Trophoblast cell (in vitro differentiated cells and primary cell): ENCODE measurements around the gene GIPC2.

Experiments
- DNase-seq, 2 donors: peaks; one replicate each; pipeline ENCODE4 v3.0.0-alpha.2; 2016
- H2AFZ ChIP-seq: 2 replicates; pipeline ENCODE4 v1.6.1; 2013; ENCODE audit warnings: low read length, moderate library complexity, mild to moderate bottlenecking; ENCODE audit not compliant: insufficient read depth, poor library complexity
- H2AK5ac ChIP-seq: 2 replicates; pipeline ENCODE4 v1.6.1; 2013; ENCODE audit warnings: mild to moderate bottlenecking, low read length
- H2BK120ac ChIP-seq: 2 replicates; pipeline ENCODE4 v1.6.1; 2013; ENCODE audit warnings: low read length, mild to moderate bottlenecking, moderate library complexity; ENCODE audit not compliant: insufficient read depth, poor library complexity
- H2BK12ac ChIP-seq: 2 replicates; pipeline ENCODE4 v1.6.1; 2013; ENCODE audit warnings: mild to moderate bottlenecking, low read length, moderate library complexity
- H2BK5ac ChIP-seq: 2 replicates; pipeline ENCODE4 v1.6.1; 2013; ENCODE audit warnings: low read length, low read depth, moderate library complexity, mild to moderate bottlenecking; ENCODE audit not compliant: poor library complexity
- H3K14ac ChIP-seq: 2 replicates; pipeline ENCODE4 v1.6.1; 2013; ENCODE audit warnings: mild to moderate bottlenecking, low read length
- H3K18ac ChIP-seq: 2 replicates; pipeline ENCODE4 v1.6.1; 2013; ENCODE audit warnings: mild to moderate bottlenecking, low read length
- H3K23ac ChIP-seq: 2 replicates; pipeline ENCODE4 v1.6.1; 2013; ENCODE audit warnings: low read length
- H3K27ac ChIP-seq: 2 replicates; pipeline ENCODE4 v1.5.1; 2013; ENCODE audit warnings: low read depth, mild to moderate bottlenecking, inconsistent platforms, low read length, moderate library complexity
- H3K27me3 ChIP-seq: 2 replicates; pipeline ENCODE4 v1.6.1; 2013; ENCODE audit warnings: inconsistent platforms, mild to moderate bottlenecking, low read length, moderate library complexity; ENCODE audit not compliant: insufficient read depth
- H3K36me3 ChIP-seq, 2 experiments: 1 replicate in 1 of 2; 2 replicates in 1 of 2; pipeline ENCODE4 v1.6.1; 2013; ENCODE audit warnings: low read length in 2 of 2, mild to moderate bottlenecking in 2 of 2, moderate library complexity in 1 of 2; ENCODE audit not compliant: insufficient read depth in 2 of 2, control insufficient read depth in 1 of 2
- H3K4ac ChIP-seq: 2 replicates; pipeline ENCODE4 v1.6.1; 2013; ENCODE audit warnings: low read depth, mild to moderate bottlenecking, low read length, moderate library complexity
- H3K4me1 ChIP-seq, 2 experiments: 1 replicate in 1 of 2; 2 replicates in 1 of 2; pipeline ENCODE4 v1.6.1; 2013; ENCODE audit warnings: low read length in 2 of 2, mild to moderate bottlenecking in 2 of 2, moderate library complexity in 1 of 2; ENCODE audit not compliant: insufficient read depth in 2 of 2, control insufficient read depth in 1 of 2
- H3K4me2 ChIP-seq: 2 replicates; pipeline ENCODE4 v1.6.1; 2013; ENCODE audit warnings: inconsistent platforms, mild to moderate bottlenecking, low read length, moderate library complexity
- H3K4me3 ChIP-seq: 2 replicates; pipeline ENCODE4 v1.5.1; 2013; ENCODE audit warnings: mild to moderate bottlenecking, low read depth, low read length, inconsistent platforms
- H3K79me1 ChIP-seq: one replicate; pipeline ENCODE4 v1.6.1; 2013; ENCODE audit warnings: low read length
- H3K79me2 ChIP-seq: 2 replicates; pipeline ENCODE4 v1.6.1; 2013; ENCODE audit warnings: low read length, mild to moderate bottlenecking; ENCODE audit not compliant: control insufficient read depth, insufficient read depth, poor library complexity
- H3K9ac ChIP-seq: 2 replicates; pipeline ENCODE4 v1.6.1; 2013; ENCODE audit warnings: mild to moderate bottlenecking, low read length
- H3K9me3 ChIP-seq: 2 replicates; pipeline ENCODE4 v1.6.1; 2013; ENCODE audit warnings: low read depth, mild to moderate bottlenecking, control low read depth, inconsistent platforms, low read length; ENCODE audit not compliant: insufficient read depth
- H4K12ac ChIP-seq: 2 replicates; pipeline ENCODE4 v1.6.1; 2013; ENCODE audit warnings: low read depth, mild to moderate bottlenecking, low read length, moderate library complexity
- H4K8ac ChIP-seq: 2 replicates; pipeline ENCODE4 v1.6.1; 2013; ENCODE audit warnings: low read depth, mild to moderate bottlenecking, low read length, moderate library complexity
- H4K91ac ChIP-seq: one replicate; pipeline ENCODE4 v1.6.1; 2013; ENCODE audit warnings: low read depth, mild to moderate bottlenecking, low read length, moderate library complexity
- WGBS: extraction: QIAGEN DNeasy Blood & Tissue Kit; methylation state at CpG from one replicate; pipeline ENCODE4 v1.1.7; 2013; ENCODE audit warnings: missing lambda C conversion rate; ENCODE audit not compliant: insufficient read length, insufficient coverage; ENCODE audit errors: extremely low coverage; 5-methylcytosine and 5-hydroxymethylcytosine counted together

Gene GIPC2

DNA sequence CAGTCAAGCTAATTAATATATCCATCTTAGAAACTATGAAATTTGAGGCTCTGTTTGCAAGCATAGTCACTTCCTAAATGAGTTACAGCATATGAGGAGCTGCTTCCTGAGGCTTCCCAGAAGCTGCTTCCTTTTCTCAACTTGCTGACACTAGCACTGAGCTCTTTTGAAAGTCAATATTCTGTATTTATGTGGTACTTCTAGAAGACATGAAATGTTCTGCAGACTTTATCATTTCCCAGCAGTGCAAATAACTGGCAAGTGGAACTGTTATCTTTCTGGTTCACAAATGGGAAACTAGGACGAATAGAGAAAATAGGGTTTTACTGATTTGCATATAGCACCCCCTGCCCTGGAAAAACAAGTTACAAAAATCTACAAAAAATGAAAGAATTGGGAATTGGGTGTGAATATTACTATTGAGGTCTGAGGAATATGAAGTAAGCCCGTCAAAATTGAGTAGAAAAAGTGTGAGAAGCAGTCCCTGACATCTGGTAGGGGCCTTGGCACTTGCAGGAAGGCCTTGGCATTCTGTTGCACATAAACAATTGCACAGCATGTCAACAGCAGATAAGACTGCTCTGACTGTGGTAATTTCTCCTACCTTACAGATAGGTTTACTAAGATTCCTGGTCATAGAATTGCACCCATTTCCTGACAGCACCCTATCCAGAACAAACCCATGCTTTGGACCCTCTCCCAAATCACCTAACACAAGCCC is 7.1 kb downstream of the GIPC2 start:
- H2BK5ac ChIP-seq = no peak overlapping the region
- no peak overlapping the region for H3K4ac ChIP-seq
- no peaks in the 10 kb centered on the region for H3K4me1 ChIP-seq
- no peak overlapping the region for H2BK120ac ChIP-seq
- no peaks in the 10 kb centered on the region for H3K79me1 ChIP-seq
- no peaks in the 10 kb centered on the region for H3K36me3 ChIP-seq
- no peak overlapping the region for H3K14ac ChIP-seq
- H4K91ac ChIP-seq = no peak overlapping the region
- no peak overlapping the region for H3K9ac ChIP-seq
- H3K23ac ChIP-seq = no peak overlapping the region
- H3K79me2 ChIP-seq = no peaks in the 10 kb centered on the region
- DNase-seq = no peak
- no peak overlapping the region for H4K12ac ChIP-seq
- H2AK5ac ChIP-seq = no peak overlapping the region
- no peaks in the 10 kb centered on the region for H3K9me3 ChIP-seq
- H3K27me3 ChIP-seq = no peaks in the 10 kb centered on the region
- no peak overlapping the region for H2AFZ ChIP-seq
- H3K18ac ChIP-seq = no peak overlapping the region
- no peak overlapping the region for H3K27ac ChIP-seq
- no peak overlapping the region for H4K8ac ChIP-seq
- H3K4me3 ChIP-seq = no peak overlapping the region
- no CpG with 5 or more reads among the region's 2 CpGs for WGBS
- no peak overlapping the region for H3K4me2 ChIP-seq
- no peak overlapping the region for H2BK12ac ChIP-seq

DNA sequence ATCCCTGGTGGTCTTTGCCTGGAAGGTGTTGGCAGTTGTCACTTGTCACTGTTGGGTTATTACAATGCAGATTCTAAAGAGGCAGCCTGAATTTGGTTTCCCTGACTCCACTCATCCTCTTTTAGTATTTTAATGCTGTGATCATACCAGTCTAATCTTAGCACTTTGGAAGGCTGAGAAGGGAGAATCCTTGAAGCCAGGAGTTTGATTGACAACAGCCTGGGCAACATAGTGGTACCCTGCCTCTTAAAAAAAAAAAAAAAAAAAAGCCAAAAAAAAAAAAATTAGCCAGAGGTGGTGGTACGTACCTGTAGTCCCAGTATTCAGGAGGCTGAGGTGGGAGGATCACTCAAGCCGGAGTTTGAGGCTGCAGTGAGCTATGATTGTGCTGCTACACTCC is 7.7 kb downstream of the GIPC2 start:
- H3K4me1 ChIP-seq = no peaks in the 10 kb centered on the region
- H3K18ac ChIP-seq = no peak overlapping the region
- no peaks in the 10 kb centered on the region for H3K36me3 ChIP-seq
- H3K14ac ChIP-seq = no peak overlapping the region
- no peak overlapping the region for H2BK120ac ChIP-seq
- DNase-seq = no peak
- H2AFZ ChIP-seq = no peak overlapping the region
- no peak overlapping the region for H2AK5ac ChIP-seq
- H4K8ac ChIP-seq = no peak overlapping the region
- H2BK5ac ChIP-seq = no peak overlapping the region
- no CpG with 5 or more reads among the region's 2 CpGs for WGBS
- H2BK12ac ChIP-seq = no peak overlapping the region
- H3K4me3 ChIP-seq = no peak overlapping the region
- H3K9me3 ChIP-seq = no peaks in the 10 kb centered on the region
- H4K12ac ChIP-seq = no peak overlapping the region
- no peak overlapping the region for H3K4ac ChIP-seq
- no peak overlapping the region for H3K9ac ChIP-seq
- H3K79me1 ChIP-seq = no peaks in the 10 kb centered on the region
- H3K27me3 ChIP-seq = no peaks in the 10 kb centered on the region
- H3K4me2 ChIP-seq = no peak overlapping the region
- no peak overlapping the region for H3K23ac ChIP-seq
- H3K27ac ChIP-seq = no peak overlapping the region
- no peak overlapping the region for H4K91ac ChIP-seq
- H3K79me2 ChIP-seq = no peaks in the 10 kb centered on the region

DNA sequence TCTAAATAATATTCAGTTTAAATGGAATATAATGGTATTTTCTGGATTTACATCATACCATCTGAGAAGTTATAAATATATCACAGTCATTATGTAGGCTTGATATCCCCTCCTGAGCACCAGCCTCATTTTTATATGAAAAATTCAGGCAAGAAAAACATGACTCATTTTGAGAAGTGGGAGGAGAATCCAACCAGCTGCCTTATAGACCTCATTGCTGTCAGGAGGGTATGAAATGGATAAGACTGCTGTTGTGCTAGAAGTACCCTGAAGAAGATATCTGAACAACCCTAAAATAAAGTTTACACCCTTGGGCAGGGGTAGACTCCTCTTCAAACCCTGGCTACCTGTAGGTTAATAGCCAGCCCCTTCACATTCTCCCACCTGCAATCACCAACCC is 8.8 kb downstream of the GIPC2 start:
- Histone ChIP-seq H2BK120ac (no peak overlapping the region), H4K91ac (no peak overlapping the region), H3K79me1 (no peaks in the 10 kb centered on the region), H3K4ac (no peak overlapping the region), H3K27ac (no peak overlapping the region), H3K9ac (no peak overlapping the region), H4K8ac (no peak overlapping the region), H3K27me3 (no peaks in the 10 kb centered on the region), H3K36me3 (no peaks in the 10 kb centered on the region), H3K79me2 (no peaks in the 10 kb centered on the region), H2AFZ (no peak overlapping the region), H2BK5ac (no peak overlapping the region), H3K4me1 (no peaks in the 10 kb centered on the region), H2AK5ac (no peak overlapping the region), H3K4me2 (no peak overlapping the region), H3K23ac (no peak overlapping the region), H3K4me3 (no peak overlapping the region), H3K18ac (no peak overlapping the region), H3K9me3 (no peaks in the 10 kb centered on the region), H3K14ac (no peak overlapping the region), H2BK12ac (no peak overlapping the region), H4K12ac (no peak overlapping the region)
- DNase-seq = no peak

DNA sequence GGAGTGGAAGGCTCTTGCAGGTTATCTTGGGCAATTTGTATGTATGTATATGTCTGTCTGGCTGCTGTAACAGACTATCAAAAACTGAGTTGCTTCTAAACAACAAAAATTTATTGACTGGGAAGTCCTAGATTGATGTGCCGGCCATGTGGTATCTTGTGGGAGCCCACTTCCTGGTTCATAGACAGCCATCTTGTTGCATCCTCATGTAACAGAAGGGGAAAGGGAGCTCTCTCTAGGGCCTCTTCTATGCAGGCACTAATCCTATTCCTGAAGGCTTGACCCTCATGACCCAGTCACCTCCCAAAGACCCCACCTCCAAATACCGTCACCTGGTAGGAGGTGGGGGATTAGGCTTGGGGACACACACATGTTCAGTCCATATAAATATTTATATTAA is 9.2 kb downstream of the GIPC2 start:
- no peaks in the 10 kb centered on the region for H3K4me1 ChIP-seq
- no peak overlapping the region for H4K8ac ChIP-seq
- no peak overlapping the region for H3K4me2 ChIP-seq
- DNase-seq = no peak
- no peak overlapping the region for H3K4ac ChIP-seq
- H3K36me3 ChIP-seq = no peaks in the 10 kb centered on the region
- H3K4me3 ChIP-seq = no peak overlapping the region
- no peak overlapping the region for H3K14ac ChIP-seq
- no peaks in the 10 kb centered on the region for H3K9me3 ChIP-seq
- WGBS = no CpG with 5 or more reads among the region's 2 CpGs
- no peak overlapping the region for H4K91ac ChIP-seq
- H3K79me1 ChIP-seq = no peaks in the 10 kb centered on the region
- no peak overlapping the region for H4K12ac ChIP-seq
- H3K18ac ChIP-seq = no peak overlapping the region
- H3K9ac ChIP-seq = no peak overlapping the region
- H2AK5ac ChIP-seq = no peak overlapping the region
- no peaks in the 10 kb centered on the region for H3K79me2 ChIP-seq
- H3K23ac ChIP-seq = no peak overlapping the region
- H2BK12ac ChIP-seq = no peak overlapping the region
- no peaks in the 10 kb centered on the region for H3K27me3 ChIP-seq
- no peak overlapping the region for H3K27ac ChIP-seq
- H2BK120ac ChIP-seq = no peak overlapping the region
- no peak overlapping the region for H2AFZ ChIP-seq
- no peak overlapping the region for H2BK5ac ChIP-seq
